ENCODE data around the gene SGK1. TPM values are rescaled to one million over a fixed set of nuclear protein-coding genes. Genes with fewer than 3 reads are reported as not detected.

Gene SGK1
- total RNA-seq, 1 experiment from 2014 or later, result 7.8 TPM

GRCh38 chr6:134173936-134174671, 143.8 kb downstream of the SGK1 start:
- Histone ChIP-seq H3K4ac (ENCODE audit: low read depth, low read length) (no peak overlapping the region), H4K91ac (ENCODE audit: insufficient read length, low read depth, low read length) (no peak overlapping the region), H3K27ac (ENCODE audit: insufficient read length, low read depth, low read length) (no peak overlapping the region), H3K23me2 (ENCODE audit: insufficient read length, low read depth, low read length, poor library complexity, severe bottlenecking) (peaks cover 18% of the 10 kb centered on the region), H2AFZ (ENCODE audit: low read length) (no peak overlapping the region), H4K20me1 (ENCODE audit: control insufficient read depth, insufficient read depth, insufficient read length) (no peaks in the 10 kb centered on the region), H3K79me1 (ENCODE audit: insufficient read depth, low read depth, low read length, poor library complexity, severe bottlenecking) (no peaks in the 10 kb centered on the region), H4K8ac (replicated peaks; ENCODE audit: insufficient read length, low read depth, low read length) (no peak overlapping the region), H3K4me1 (ENCODE audit: insufficient read depth, low read length) (no peaks in the 10 kb centered on the region; the same call in 1 of the 2 replicates), H3K18ac (ENCODE audit: insufficient read length, low read depth, low read length) (no peak overlapping the region), H3K9ac (ENCODE audit: extremely low read depth, insufficient read length, low read length) (peak overlapping the region; percentile 80), H2AK5ac (ENCODE audit: insufficient read length, low read length) (no peak overlapping the region), H2BK120ac (ENCODE audit: low read depth, low read length, poor library complexity, severe bottlenecking) (no peak overlapping the region), H3K56ac (ENCODE audit: insufficient read length, low read depth, low read length) (no peak overlapping the region), H3K79me2 (ENCODE audit: insufficient read depth, low read length) (no peaks in the 10 kb centered on the region), H4K5ac (ENCODE audit: insufficient read length, low read depth, low read length) (no peak overlapping the region), H2BK15ac (ENCODE audit: low read depth, low read length) (no peak overlapping the region), H2BK20ac (ENCODE audit: low read depth, low read length, poor library complexity, severe bottlenecking) (no peak overlapping the region), H2BK5ac (ENCODE audit: insufficient read length, low read length) (no peak overlapping the region), H3T11ph (ENCODE audit: low read length) (no peak overlapping the region), H2BK12ac (ENCODE audit: insufficient read length, low read depth, low read length) (no peak overlapping the region), H3K4me2 (ENCODE audit: insufficient read depth, insufficient read length, low read length) (peak overlapping the region; percentile 94), H3K9me3 (ENCODE audit: control insufficient read depth, low read depth, low read length) (no peaks in the 10 kb centered on the region), H3K23ac (ENCODE audit: insufficient read length, low read depth, low read length) (no peak overlapping the region), H3K14ac (ENCODE audit: insufficient read depth, low read length) (peak overlapping the region; percentile 32; the same call in 1 of the 2 replicates), H3K27me3 (ENCODE audit: insufficient read depth, low read length) (no peaks in the 10 kb centered on the region; the same call in 1 of the 2 replicates)
- Mint-ChIP-seq H3K9me3 (no peaks in the 10 kb centered on the region; a peak in 2 of 5 replicates), H3K36me3 (ENCODE audit: insufficient read depth in 1 of 3, low read depth in 3 of 3) (peaks cover 31 to 40% (median 37%) of the 10 kb centered on the region in 3 experiments), H3K27me3 (ENCODE audit: low read depth) (peaks cover 23% of the 10 kb centered on the region), H3K4me1 (peaks cover 23 to 36% of the 10 kb centered on the region in 2 experiments), H3K27ac (peak overlapping the region in 2 of 3 experiments; percentile 91 to 98; a peak in 6 of 7 replicates), H3K4me3 (peak overlapping the region; percentile 81 to 98)
- no CpG with 5 or more reads among the region's 21 CpGs for WGBS (ENCODE audit: extremely low coverage, insufficient read length, low lambda C conversion rate)
- peak; percentile 76 for DNase-seq
- TF ChIP-seq CTCF (conservative IDR thresholded peaks at IDR 0.05), result peak; percentile 91
